Left ventricle myocardium inferior (tissue), 1 donor: Measurements from ENCODE around the gene GPC6. TPM values are rescaled to one million over a fixed set of nuclear protein-coding genes. Genes with fewer than 3 reads are reported as not detected.
A peak's percentile ranks its signal among the peaks of the same experiment; 100 is the strongest.

ENCODE experiments used
- DNase-seq: peaks from one replicate; pipeline ENCODE4 v3.0.0-alpha.2; 2020
- H3K27ac ChIP-seq: fragments of 200-600 bp; replicated peaks from 2 replicates; pipeline ENCODE4 v1.8.0; 2021
- H3K27me3 ChIP-seq: fragments of 200-600 bp; 2 replicates; pipeline ENCODE4 v1.8.0; 2021; ENCODE audit warnings: low read depth
- H3K36me3 ChIP-seq: fragments of 200-600 bp; 2 replicates; pipeline ENCODE4 v1.8.0; 2021
- H3K4me1 ChIP-seq: fragments of 200-600 bp; 2 replicates; pipeline ENCODE4 v1.8.0; 2021
- H3K4me3 ChIP-seq: fragments of 200-600 bp; 2 replicates; pipeline ENCODE4 v1.8.0; 2021; ENCODE audit warnings: mild to moderate bottlenecking, moderate library complexity
- H3K9me3 ChIP-seq: fragments of 200-600 bp; replicated peaks from 2 replicates; pipeline ENCODE4 v1.8.0; 2021
- intact Hi-C: fragments of 100-400 bp; cut with micrococcal nuclease; formaldehyde crosslinking; loops from one replicate; pipeline ENCODE4 v1.11.0; 2022
- total RNA-seq: library from RNA; stranded (reverse); fragmentation: NEBNext Ultra II Directional; extraction: Animal tissue kit (Norgen Biotek cat#: 25700); gene quantifications from one replicate; pipeline ENCODE4 v1.2.1, GENCODE V29; 2021
- TF ChIP-seq, protein P1 (sequence below): fragments of 200-600 bp; IDR thresholded peaks from 2 replicates; pipeline ENCODE4 v1.8.0; 2021; ENCODE audit warnings: antibody characterized with exemption, mild to moderate bottlenecking, borderline replicate concordance
- donor health status: DM: no; HTN: yes; CAD: no; lungs with severe emphysema.

The GPC6 gene
- total RNA-seq, 1 donor from 2014 or later, result 1.8 TPM

DNA sequence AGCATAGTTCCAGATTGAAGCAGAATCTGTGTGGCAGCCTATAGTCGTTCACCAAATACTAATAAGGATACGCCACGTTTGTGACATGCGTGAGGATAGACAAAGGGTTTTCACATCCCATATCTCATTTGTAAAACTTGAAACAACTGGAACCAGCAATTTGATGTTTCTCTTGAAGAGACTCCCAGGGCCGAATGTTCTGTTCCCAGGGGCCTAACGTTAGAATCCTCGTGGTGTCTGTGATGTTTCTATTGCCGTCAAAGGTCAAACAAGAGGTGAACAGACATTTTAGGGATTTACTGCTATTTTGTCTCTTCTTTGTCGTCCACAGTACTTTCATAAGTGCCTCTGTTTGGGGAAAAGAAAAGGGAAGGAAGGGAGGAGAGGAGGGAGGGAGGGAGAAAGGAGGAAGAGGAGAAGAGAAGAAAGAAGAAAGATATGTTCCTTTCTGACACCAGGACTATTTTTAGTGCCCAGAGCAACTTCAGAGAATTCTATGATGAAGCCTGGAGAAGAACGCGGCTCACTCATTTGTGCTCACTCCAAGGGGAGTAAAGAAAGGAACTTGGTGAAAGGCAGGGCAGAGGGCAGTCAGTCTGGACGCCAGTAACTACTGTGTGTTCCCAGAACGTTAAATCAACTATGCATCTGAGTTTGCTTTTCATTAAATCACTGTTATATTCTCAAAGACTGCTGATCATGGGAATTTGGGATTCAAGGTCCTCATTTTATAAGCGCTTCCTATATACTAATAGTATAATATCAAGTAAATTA is 1098.3 kb downstream of the GPC6 start:
- Histone ChIP-seq H3K4me3 (no peak overlapping the region), H3K27me3 (no peaks in the 10 kb centered on the region), H3K27ac (peak overlapping the region; percentile 12), H3K36me3 (no peaks in the 10 kb centered on the region), H3K9me3 (no peaks in the 10 kb centered on the region), H3K4me1 (peaks cover 8% of the 10 kb centered on the region)
- intact Hi-C loops, result no loop called here
- no peak for DNase-seq
- TF ChIP-seq, protein P1, sequence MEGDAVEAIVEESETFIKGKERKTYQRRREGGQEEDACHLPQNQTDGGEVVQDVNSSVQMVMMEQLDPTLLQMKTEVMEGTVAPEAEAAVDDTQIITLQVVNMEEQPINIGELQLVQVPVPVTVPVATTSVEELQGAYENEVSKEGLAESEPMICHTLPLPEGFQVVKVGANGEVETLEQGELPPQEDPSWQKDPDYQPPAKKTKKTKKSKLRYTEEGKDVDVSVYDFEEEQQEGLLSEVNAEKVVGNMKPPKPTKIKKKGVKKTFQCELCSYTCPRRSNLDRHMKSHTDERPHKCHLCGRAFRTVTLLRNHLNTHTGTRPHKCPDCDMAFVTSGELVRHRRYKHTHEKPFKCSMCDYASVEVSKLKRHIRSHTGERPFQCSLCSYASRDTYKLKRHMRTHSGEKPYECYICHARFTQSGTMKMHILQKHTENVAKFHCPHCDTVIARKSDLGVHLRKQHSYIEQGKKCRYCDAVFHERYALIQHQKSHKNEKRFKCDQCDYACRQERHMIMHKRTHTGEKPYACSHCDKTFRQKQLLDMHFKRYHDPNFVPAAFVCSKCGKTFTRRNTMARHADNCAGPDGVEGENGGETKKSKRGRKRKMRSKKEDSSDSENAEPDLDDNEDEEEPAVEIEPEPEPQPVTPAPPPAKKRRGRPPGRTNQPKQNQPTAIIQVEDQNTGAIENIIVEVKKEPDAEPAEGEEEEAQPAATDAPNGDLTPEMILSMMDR, result no peak

DNA sequence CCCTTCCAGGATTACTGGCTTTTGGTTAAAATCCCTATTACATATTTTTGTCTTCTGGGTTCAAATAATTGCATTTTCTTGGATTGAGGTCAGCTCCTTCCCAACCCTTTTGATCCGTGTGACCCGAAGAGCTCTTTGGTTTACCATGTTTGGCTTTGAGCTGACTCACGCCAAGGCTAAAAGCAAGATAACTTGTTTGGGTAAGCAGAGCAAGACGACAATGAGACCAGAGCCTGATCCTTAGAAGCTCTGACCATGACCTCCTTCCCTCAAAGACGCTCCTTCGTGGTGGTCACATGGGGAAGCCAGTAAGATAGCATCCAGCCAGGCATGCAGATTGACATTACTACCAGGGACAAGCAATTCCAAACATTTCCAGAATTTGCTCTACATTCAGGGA is 1099.0 kb downstream of the GPC6 start:
- DNase-seq, result no peak
- no peaks in the 10 kb centered on the region for H3K36me3 ChIP-seq
- intact Hi-C loops, result no loop called here
- H3K4me3 ChIP-seq, result no peak overlapping the region
- H3K27me3 ChIP-seq, result no peaks in the 10 kb centered on the region
- TF ChIP-seq, protein P1, result no peak
- H3K4me1 ChIP-seq, result peaks cover 14% of the 10 kb centered on the region
- no peaks in the 10 kb centered on the region for H3K9me3 ChIP-seq
- peak overlapping the region; percentile 12 for H3K27ac ChIP-seq

- Histone ChIP-seq H3K9me3 (no peaks in the 10 kb centered on the region), H3K4me1 (peaks cover 14% of the 10 kb centered on the region), H3K4me3 (no peak overlapping the region), H3K27ac (peak overlapping the region; percentile 39), H3K36me3 (no peaks in the 10 kb centered on the region), H3K27me3 (no peaks in the 10 kb centered on the region)
- DNase-seq, result no peak
- intact Hi-C loops, result no loop called here
- TF ChIP-seq, protein P1, result no peak
Measured at GRCh38 chr13:94327318-94327717, 1100.7 kb downstream of the GPC6 start.

GRCh38 chr13:94328381-94329041 is 1101.9 kb downstream of the GPC6 start:
- intact Hi-C loops, result no loop called here
- H3K4me3 ChIP-seq, result no peak overlapping the region
- H3K27ac ChIP-seq, result peak overlapping the region; percentile 72
- H3K27me3 ChIP-seq, result no peaks in the 10 kb centered on the region
- TF ChIP-seq, protein P1, result no peak
- DNase-seq, result no peak
- no peaks in the 10 kb centered on the region for H3K9me3 ChIP-seq
- H3K36me3 ChIP-seq, result no peaks in the 10 kb centered on the region
- peaks cover 14% of the 10 kb centered on the region for H3K4me1 ChIP-seq

DNA sequence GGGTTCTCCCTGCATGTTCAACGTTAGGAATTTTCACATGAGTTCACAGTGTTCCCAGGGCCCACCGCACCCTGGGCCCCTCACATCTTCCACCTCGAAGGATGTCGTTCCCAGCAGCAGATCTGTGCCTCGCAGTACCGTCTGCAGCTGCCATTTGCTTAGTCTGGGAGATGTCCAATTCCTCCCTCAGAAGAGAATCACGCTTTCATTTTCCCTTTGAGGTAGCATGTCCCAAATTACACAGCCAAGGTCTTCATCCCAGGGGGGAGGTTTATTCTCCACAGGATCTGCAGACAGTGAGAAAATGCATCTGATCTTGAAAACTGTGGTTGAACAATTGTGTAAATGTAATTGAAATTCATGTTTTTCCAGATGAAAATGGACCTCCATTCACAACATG is 1102.7 kb downstream of the GPC6 start:
- TF ChIP-seq, protein P1, result no peak
- Histone ChIP-seq H3K27me3 (no peaks in the 10 kb centered on the region), H3K36me3 (no peaks in the 10 kb centered on the region), H3K9me3 (no peaks in the 10 kb centered on the region), H3K4me3 (no peak overlapping the region), H3K4me1 (peaks cover 14% of the 10 kb centered on the region), H3K27ac (peak overlapping the region; percentile 72)
- DNase-seq, result peak; percentile 22
- intact Hi-C loops, result no loop called here
